CD4-positive, alpha-beta T cell treated with Interleukin-4 for 4 hours (primary cell): Measurements from ENCODE around the gene SNRPA1.

Experiments
- DNase-seq: peaks from one replicate; pipeline ENCODE4 v3.0.0-alpha.2; 2020

The SNRPA1 gene

GRCh38 chr15:101256757-101257156 lies 38.3 kb downstream of the SNRPA1 start:
- DNase-seq: no peak

GRCh38 chr15:101255615-101256241 lies 39.3 kb downstream of the SNRPA1 start:
- DNase-seq: no peak

GRCh38 chr15:101255051-101255395 lies 40.0 kb downstream of the SNRPA1 start:
- no peak for DNase-seq

GRCh38 chr15:101254157-101255050 lies 40.6 kb downstream of the SNRPA1 start:
- DNase-seq: no peak

GRCh38 chr15:101252836-101253235 lies 42.2 kb downstream of the SNRPA1 start:
- no peak for DNase-seq

- DNase-seq: peak; percentile 88
These were observed 42.9 kb downstream of the SNRPA1 start, which contains the start of gene CHSY1 for GRCh38 chr15:101251830-101252820. Gene CHSY1 (minus strand): TSS chr15:101252048. CDS start chr15:101251456, 592 bp downstream.

GRCh38 chr15:101250873-101251829 lies 43.9 kb downstream of the SNRPA1 start:
- DNase-seq: no peak

GRCh38 chr15:101250341-101250831 lies 44.7 kb downstream of the SNRPA1 start:
- no peak for DNase-seq

- DNase-seq: no peak
These were observed 46.8 kb downstream of the SNRPA1 start for GRCh38 chr15:101248274-101248673.

- peak; percentile 23 for DNase-seq
These were observed 48.0 kb downstream of the SNRPA1 start for GRCh38 chr15:101246824-101247745.

- no peak for DNase-seq
These were observed 48.7 kb downstream of the SNRPA1 start for GRCh38 chr15:101246391-101246790.

- DNase-seq: no peak
These were observed 50.0 kb downstream of the SNRPA1 start for GRCh38 chr15:101244889-101245668.

- no peak for DNase-seq
These were observed 50.8 kb downstream of the SNRPA1 start for GRCh38 chr15:101244036-101244781.

- no peak for DNase-seq
These were observed 51.6 kb downstream of the SNRPA1 start for GRCh38 chr15:101243420-101243819.

GRCh38 chr15:101242999-101243336 lies 52.1 kb downstream of the SNRPA1 start:
- DNase-seq: no peak

GRCh38 chr15:101242160-101242998 lies 52.7 kb downstream of the SNRPA1 start:
- DNase-seq: peak; percentile 80

- no peak for DNase-seq
These were observed 54.7 kb downstream of the SNRPA1 start for GRCh38 chr15:101240358-101240757.

GRCh38 chr15:101239724-101240136 lies 55.3 kb downstream of the SNRPA1 start:
- peak; percentile 14 for DNase-seq
